T-helper 17 cell (primary cell): ENCODE results near the gene GAPDHS. TPM values are rescaled to one million over a fixed set of nuclear protein-coding genes. Genes with fewer than 3 reads are reported as not detected.

Source experiments
- ATAC-seq: fragments of 150-1000 bp; cut with Tn5 transposase; 2 replicates; pipeline ENCODE4 v1.10.0; 2021; ENCODE audit warnings: mild to moderate bottlenecking, moderate library complexity
- DNase-seq, 3 donors: peaks; one replicate each; pipeline versions ENCODE4 v3.0.0 to v3.0.0-alpha.2; 2020 to 2021
- H3K9me3 ChIP-seq: one replicate; pipeline ENCODE4 v1.7.0; 2013; ENCODE audit warnings: low read length, mild to moderate bottlenecking; ENCODE audit not compliant: control insufficient read depth, poor library complexity, severe bottlenecking
- H3K27ac Mint-ChIP-seq: one replicate; pipeline ENCODE4 v1.8.0; 2022; ENCODE audit warnings: mild to moderate bottlenecking, moderate library complexity, mixed read lengths
- H3K27me3 Mint-ChIP-seq: one replicate; pipeline ENCODE4 v1.8.0; 2022; ENCODE audit warnings: mixed read lengths
- H3K36me3 Mint-ChIP-seq: one replicate; pipeline ENCODE4 v1.8.0; 2022; ENCODE audit warnings: low read depth, mixed read lengths
- H3K4me1 Mint-ChIP-seq: one replicate; pipeline ENCODE4 v1.8.0; 2022; ENCODE audit warnings: mild to moderate bottlenecking, mixed read lengths
- H3K4me3 Mint-ChIP-seq: one replicate; pipeline ENCODE4 v1.8.0; 2022; ENCODE audit warnings: mild to moderate bottlenecking, moderate library complexity, mixed read lengths
- total RNA-seq, 4 donors: library from RNA in 2 of 4; stranded (reverse) in 2 of 4; gene quantifications; one replicate each; pipeline ENCODE4 v1.2.3 and lab custom pipeline; 2022 to 2026

Gene GAPDHS
- total RNA-seq, 2 donors from 2014 or later, result not detected

DNA sequence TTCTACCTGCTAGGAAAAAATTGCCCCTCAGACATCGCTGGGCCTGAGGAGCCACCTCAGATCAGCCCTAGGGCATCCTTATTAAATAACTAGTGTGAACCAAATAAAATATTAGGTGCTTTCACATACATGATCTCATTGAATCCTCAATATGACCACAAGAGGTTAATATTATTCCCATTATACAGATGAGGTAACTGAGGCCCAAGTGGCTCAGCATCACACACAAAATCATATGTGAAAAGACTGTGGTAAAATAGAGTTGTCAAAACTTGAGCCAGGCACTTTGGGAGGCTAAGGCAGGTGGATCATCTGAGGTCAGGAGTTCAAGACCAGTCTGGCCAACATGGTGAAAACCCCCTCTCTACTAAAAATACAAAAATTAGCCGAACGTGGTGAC lies 16.9 kb upstream of the GAPDHS start:
- ATAC-seq (no peak), DNase-seq (no peak)
- no peaks in the 10 kb centered on the region for H3K9me3 ChIP-seq
- H3K27me3 Mint-ChIP-seq, result peaks cover 51% of the 10 kb centered on the region
- no peak overlapping the region for H3K27ac Mint-ChIP-seq
- peaks cover 5% of the 10 kb centered on the region for H3K36me3 Mint-ChIP-seq
- no peak overlapping the region for H3K4me3 Mint-ChIP-seq
- peaks cover 6% of the 10 kb centered on the region for H3K4me1 Mint-ChIP-seq

DNA sequence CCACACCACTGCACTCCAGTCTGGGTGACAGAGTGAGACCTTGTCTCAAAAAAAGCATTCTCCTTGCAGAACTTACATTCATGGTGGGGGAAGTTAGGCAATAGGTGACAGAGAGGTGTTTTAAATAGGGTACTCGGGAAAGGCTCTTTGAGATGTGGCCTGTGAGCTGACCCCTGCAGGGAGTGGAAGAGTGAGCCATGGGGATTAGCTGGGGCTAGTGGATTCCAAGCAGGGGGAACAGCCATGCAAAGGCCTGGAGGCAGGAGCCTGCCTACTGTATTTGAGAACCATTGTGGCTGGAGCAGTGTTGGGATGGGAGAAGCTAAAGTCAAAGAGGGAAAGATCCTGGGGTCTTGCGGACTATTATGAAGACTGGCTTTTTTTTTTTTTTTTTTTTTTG lies 15.9 kb upstream of the GAPDHS start:
- Mint-ChIP-seq H3K27me3 (peaks cover 48% of the 10 kb centered on the region), H3K4me3 (no peak overlapping the region)
- H3K9me3 ChIP-seq, result no peaks in the 10 kb centered on the region

DNA sequence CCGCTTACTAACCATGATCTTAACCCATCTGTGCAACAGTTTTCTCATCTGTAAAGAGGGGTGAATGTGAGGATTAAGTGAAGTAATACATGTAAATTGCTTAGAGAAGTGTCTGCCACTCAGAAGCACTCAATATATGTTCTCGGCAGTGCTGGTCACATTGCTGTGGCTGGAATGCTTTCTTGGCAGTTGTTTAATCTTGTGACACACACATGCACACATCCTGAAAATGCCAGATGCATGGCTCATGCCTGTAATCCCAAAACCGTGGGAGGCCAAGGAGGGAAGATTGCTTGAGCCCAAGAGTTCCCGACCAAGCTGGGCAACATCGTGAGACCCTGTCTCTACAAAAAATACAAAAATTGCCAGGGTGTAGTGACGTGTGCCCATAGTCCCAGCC lies 14.9 kb upstream of the GAPDHS start:
- H3K27ac Mint-ChIP-seq, result no peak overlapping the region
- peaks cover 45% of the 10 kb centered on the region for H3K27me3 Mint-ChIP-seq
- H3K4me1 Mint-ChIP-seq, result peaks cover 6% of the 10 kb centered on the region
- H3K36me3 Mint-ChIP-seq, result peaks cover 5% of the 10 kb centered on the region
- H3K9me3 ChIP-seq, result no peaks in the 10 kb centered on the region
- no peak for ATAC-seq
- no peak overlapping the region for H3K4me3 Mint-ChIP-seq
- no peak for DNase-seq

More for the DNA sequence above, 15.9 kb upstream of the GAPDHS start:
- no peak for DNase-seq
- ATAC-seq, result no peak
- peaks cover 6% of the 10 kb centered on the region for H3K4me1 Mint-ChIP-seq
- no peak overlapping the region for H3K27ac Mint-ChIP-seq
- peaks cover 5% of the 10 kb centered on the region for H3K36me3 Mint-ChIP-seq

DNA sequence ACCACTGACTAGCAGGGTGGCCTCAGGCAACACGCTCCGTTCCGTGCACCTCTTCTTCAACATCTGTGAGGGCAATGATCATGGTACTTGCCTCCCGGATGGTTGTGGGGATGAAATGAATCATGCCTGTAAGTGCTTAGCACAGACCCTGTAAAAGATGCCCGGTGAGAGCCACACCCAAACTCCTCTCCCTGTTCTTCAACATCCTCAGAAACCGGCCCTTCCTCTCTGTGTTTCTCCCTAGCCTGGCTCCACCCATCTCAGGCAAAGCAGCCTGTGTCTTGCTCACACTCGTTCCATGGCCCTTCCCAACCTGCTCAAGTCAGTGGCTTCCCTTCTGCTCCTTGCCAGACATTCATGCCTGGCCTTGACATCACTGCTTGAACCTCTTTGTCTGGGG lies 14.0 kb upstream of the GAPDHS start:
- Mint-ChIP-seq H3K27me3 (peaks cover 48% of the 10 kb centered on the region), H3K27ac (peak overlapping the region; percentile 72), H3K4me1 (peaks cover 6% of the 10 kb centered on the region), H3K4me3 (no peak overlapping the region), H3K36me3 (peaks cover 5% of the 10 kb centered on the region)
- no peak for DNase-seq
- H3K9me3 ChIP-seq, result no peaks in the 10 kb centered on the region
- no peak for ATAC-seq

DNA sequence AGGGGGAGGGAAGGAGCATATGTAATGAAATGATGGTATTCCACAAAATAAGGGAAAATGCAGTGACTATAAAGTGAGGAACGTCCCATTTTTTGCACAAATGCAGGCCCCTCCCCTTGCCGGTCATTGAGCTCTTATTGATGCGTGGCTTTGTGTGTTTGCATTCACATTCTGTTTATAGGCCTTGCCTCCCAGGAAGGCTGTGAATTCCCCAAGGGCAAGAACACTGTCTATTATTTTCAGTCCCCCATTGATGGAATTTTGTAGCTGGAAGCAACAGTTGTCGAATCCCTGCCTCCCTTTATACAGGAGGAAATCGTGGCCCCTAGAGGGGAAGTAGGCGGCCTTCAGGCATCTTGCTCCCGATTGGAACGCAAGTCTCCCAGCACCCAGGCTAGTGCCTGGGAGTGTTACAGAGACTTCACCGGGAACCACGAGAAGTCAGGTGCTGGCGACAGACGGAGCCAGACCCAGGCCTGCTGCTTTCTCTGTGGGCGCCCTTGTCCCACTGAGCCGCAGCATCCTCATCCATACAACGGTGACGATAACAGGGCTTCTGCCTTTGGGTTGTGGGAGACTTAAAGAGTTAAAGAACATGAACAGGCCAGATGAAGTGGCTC lies 12.0 kb upstream of the GAPDHS start:
- DNase-seq (no peak), ATAC-seq (no peak)
- no peak overlapping the region for H3K4me3 Mint-ChIP-seq
- H3K9me3 ChIP-seq, result no peaks in the 10 kb centered on the region
- H3K36me3 Mint-ChIP-seq, result peaks cover 5% of the 10 kb centered on the region
- no peak overlapping the region for H3K27ac Mint-ChIP-seq
- peaks cover 6% of the 10 kb centered on the region for H3K4me1 Mint-ChIP-seq
- peaks cover 44% of the 10 kb centered on the region for H3K27me3 Mint-ChIP-seq

DNA sequence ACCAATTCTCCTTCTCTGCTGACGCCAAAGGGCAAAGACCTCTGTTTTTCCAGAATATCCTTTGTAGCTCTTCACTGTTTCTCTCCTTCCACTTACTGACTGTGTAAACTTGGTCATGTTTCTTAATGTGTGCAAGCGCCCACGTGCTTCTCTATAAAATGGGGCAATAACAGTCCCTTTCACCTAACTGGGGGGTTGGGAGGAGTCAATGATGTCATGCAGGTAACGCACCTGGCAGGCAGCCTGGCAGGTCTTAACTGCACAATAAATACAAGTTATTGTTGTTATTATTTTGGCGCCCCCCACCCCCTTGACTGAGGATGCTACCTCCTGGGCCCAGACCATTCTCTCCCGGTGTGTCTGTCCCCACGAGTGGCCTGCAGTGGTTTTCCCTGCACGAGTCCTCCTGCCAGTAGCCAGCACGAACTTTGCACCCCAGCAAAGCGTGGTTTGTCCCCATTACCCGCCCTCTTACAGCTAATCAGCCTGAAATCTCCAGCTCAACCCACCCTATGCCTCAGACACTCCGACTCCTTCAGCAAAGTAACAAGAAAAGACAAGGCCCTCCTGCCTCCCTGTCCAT lies 10.4 kb upstream of the GAPDHS start:
- Mint-ChIP-seq H3K27me3 (peaks cover 43% of the 10 kb centered on the region), H3K4me1 (peaks cover 6% of the 10 kb centered on the region), H3K27ac (no peak overlapping the region), H3K36me3 (peaks cover 5% of the 10 kb centered on the region), H3K4me3 (no peak overlapping the region)
- H3K9me3 ChIP-seq, result no peaks in the 10 kb centered on the region
- ATAC-seq (no peak), DNase-seq (no peak)

DNA sequence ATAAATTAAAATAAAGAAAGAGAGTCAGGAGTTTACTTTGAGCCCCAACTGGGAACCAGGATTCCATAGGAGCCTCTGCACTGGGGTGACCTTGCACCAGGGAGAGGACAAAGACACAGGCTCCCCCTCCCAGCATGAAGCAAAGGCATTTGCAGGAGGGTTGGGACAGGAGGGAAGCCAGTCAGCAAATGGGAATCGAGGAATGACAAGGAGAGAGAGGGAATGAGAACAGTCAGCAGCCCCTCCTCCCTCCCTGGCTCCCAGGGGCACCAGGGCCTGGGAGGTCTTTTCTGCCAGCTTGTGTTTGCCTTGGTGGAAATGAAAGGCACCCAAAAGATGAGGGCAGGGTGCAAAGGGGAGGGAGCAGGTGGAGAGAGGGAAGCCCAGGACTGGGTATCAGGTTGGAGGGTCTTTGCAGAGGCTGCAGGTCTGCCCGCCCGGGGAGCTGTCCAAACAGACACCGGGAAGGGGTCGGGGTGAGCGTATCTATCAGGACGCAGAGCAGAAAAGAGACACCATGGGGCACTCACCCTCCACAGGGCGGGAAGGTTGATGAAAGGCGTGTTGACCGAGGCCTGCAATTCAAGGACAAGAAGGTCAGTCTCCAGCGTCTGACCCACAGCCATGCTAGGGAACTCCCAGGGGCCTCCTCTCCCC lies 8.9 kb upstream of the GAPDHS start:
- no peak for ATAC-seq
- Mint-ChIP-seq H3K4me1 (peaks cover 6% of the 10 kb centered on the region), H3K4me3 (no peak overlapping the region), H3K27me3 (peaks cover 50% of the 10 kb centered on the region), H3K27ac (peak overlapping the region; percentile 37), H3K36me3 (peaks cover 11% of the 10 kb centered on the region)
- no peaks in the 10 kb centered on the region for H3K9me3 ChIP-seq
- no peak for DNase-seq

DNA sequence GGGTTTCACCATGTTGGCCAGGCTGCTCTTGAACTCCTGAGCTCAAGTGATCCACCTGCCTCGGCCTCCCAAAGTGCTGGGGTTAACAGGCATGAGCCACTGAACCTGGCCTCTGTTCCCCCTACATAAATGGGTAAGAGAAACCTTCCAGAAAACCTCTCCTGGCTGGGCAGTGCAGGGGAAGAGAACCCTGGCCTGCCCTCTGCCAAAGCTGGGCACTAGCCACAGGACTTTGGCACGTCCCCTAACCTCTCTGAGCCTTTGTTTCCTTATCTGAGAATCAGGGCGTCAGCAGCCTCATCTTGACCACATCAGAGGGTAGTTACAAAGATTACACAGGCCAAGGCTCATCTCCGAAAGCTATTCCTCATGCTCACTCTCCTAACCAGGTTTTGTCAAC lies 7.4 kb upstream of the GAPDHS start:
- Mint-ChIP-seq H3K4me3 (no peak overlapping the region), H3K27ac (no peak overlapping the region), H3K36me3 (peaks cover 8% of the 10 kb centered on the region), H3K4me1 (peaks cover 3% of the 10 kb centered on the region), H3K27me3 (peaks cover 55% of the 10 kb centered on the region)
- no peaks in the 10 kb centered on the region for H3K9me3 ChIP-seq
- no peak for ATAC-seq
- no peak for DNase-seq

DNA sequence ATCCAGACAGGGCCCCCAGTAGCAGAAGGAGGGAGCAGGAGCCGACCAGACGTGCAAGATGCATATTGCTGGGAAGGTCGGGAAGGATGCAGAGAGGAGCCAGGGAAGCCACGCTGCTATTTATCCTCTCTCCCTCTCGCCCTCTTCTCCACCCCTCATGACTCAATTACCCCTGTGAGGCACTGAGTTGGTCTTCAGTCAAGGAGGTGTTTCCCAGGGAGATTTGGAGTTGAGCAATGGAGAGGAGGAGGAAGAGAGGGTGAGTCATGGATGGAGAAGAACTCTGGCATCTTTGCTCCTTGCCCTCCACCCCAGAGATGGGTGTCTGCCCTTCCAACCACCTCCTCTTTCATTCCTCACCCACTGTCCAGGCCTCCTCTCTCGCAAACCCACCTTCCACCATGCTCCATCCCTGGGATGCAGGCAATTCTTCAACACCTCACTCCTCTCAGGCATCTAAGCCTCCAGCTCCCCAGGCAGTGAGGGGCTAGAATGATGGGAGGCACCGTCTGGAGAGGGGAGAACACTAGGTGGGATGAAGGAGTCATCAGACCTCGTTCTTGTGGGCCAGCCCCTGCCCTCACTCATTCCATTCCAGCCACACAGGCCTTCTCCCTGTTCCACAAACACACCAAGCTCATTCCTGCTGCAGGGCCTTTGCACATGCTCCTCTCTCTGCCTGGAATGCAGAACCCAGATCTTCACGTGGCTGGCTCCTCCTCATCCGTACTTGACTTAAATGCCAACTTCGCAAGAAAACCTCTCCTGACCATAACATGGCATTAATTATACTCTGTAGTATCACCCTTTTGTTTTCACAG lies 4.8 kb upstream of the GAPDHS start, which contains the start of gene SBSN:
Gene SBSN, minus strand, starts transcription at position 94 of the 821 bp plus-strand sequence. Its CDS starts 30 bp downstream, at position 64.
- no peak for DNase-seq
- Mint-ChIP-seq H3K36me3 (peaks cover 12% of the 10 kb centered on the region), H3K27ac (no peak within 1 kb of the TSS)

DNA sequence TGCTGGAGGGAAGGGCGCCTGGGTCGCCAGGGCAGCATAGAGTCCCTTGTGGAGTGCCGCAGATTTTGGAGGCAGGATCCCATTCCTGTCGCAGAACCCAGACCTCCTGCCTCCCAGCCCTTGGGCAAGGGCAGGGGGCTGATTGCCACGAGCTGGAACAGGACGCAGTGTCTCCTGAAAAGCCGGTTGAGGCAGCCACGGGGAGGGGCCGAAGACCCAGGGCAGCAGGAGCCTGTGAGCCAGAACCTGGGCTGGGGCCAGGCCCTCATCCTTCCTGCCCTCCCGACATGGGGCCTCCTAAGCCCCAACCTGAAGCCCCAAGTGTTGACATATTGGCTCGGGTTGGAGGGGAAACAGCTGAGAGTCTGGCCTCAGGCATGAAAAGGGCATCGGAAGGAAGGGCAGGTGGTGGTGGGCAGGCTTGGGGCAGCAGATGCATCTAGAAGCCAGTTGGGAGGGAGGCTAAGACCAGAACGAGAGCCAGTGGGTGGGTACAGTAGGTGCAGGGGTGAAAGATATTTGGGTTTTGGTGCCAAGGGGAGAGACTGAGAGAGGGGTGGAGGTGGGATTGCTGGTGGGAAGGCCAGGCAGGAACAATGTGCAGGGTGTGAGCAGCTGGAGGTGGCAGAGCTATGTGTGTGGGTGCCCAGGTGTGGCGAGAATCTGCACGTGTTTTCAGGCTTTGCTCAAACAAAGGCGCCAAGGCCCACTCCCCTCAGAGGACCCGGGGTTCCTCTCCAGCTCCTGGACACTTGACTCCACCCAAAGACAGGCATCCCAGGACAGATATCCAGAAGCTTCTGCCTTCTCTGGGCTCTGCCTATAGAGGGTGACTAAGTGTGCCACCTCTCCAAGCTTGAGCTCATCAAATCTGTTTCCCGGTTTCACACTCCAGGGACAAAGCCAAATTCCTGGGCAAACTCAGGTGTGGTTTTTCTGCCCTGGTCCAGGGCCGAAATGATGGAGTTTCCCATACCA lies 3.7 kb upstream of the GAPDHS start:
- no peak for DNase-seq
- Mint-ChIP-seq H3K36me3 (peaks cover 12% of the 10 kb centered on the region), H3K4me3 (no peak overlapping the region)

More for the DNA sequence above, 4.8 kb upstream of the GAPDHS start, which contains the start of gene SBSN:
- Mint-ChIP-seq H3K4me1 (peaks cover 7% of the 10 kb centered on the region), H3K4me3 (no peak within 1 kb of the TSS), H3K27me3 (peaks cover 60% of the 10 kb centered on the region)
- ATAC-seq, result no peak
- no peaks in the 10 kb centered on the region for H3K9me3 ChIP-seq

DNA sequence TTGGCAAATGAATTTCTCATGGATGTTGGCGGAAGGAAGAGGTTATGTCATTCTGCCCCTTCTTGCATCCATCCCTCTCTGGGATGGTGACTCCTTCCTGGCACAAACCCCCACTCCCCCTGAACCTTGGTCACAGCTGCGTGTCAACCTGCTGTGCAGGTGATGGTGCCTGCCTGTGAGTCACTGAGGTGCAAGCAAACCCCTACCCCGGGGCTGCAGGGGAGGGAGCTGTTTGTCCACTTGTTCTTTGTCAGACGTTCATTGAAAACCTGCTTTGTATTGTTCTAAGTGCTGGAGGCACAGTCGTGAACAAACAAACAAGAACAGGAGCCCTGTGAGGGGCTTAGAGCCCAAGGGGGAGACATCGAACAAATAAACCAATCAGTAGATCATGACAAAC lies 2.0 kb upstream of the GAPDHS start:
- peaks cover 57% of the 10 kb centered on the region for H3K27me3 Mint-ChIP-seq

More for the DNA sequence above, 3.7 kb upstream of the GAPDHS start:
- peaks cover 57% of the 10 kb centered on the region for H3K27me3 Mint-ChIP-seq
- ATAC-seq, result no peak
- no peaks in the 10 kb centered on the region for H3K9me3 ChIP-seq
- peaks cover 13% of the 10 kb centered on the region for H3K4me1 Mint-ChIP-seq
- H3K27ac Mint-ChIP-seq, result no peak overlapping the region

DNA sequence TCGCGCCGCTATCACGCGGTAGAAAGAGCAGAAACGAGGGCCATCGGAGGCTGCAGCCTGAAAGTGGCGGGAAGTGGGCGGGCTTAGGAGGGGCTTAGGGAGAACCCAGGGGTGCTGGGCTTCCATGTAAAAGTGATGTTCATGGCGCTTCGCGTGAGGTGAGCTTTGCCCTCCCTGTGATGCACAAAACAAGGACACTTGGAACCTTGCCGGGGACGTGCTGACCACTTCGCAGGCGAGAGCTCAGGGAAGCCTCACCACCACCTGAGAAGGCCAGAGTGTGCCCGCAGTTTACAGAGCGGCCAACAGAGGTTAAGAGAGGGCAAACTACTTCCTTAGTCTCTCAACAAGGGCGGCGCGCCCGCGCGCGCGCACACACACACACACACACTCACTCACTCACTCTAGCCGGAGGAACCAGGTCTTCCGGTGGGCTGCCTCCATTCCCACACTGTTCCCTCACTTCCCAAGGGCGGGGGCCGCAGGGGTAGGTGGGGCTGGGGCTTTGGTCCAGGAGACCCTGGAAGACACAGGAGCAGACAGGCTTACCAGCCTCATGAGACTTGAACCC lies 651 bp downstream of the GAPDHS start:
- Mint-ChIP-seq H3K4me1 (peaks cover 13% of the 10 kb centered on the region), H3K4me3 (peak overlapping the region; percentile 78), H3K27ac (peak overlapping the region; percentile 39), H3K36me3 (peaks cover 4% of the 10 kb centered on the region), H3K27me3 (peaks cover 38% of the 10 kb centered on the region)
- peak in 1 of 3 donors; percentile 27 for DNase-seq
- no peaks in the 10 kb centered on the region for H3K9me3 ChIP-seq
- peak; percentile 85 for ATAC-seq

More for the DNA sequence above, 2.0 kb upstream of the GAPDHS start:
- H3K9me3 ChIP-seq, result no peaks in the 10 kb centered on the region
- Mint-ChIP-seq H3K36me3 (peaks cover 12% of the 10 kb centered on the region), H3K4me3 (peak overlapping the region; percentile 55), H3K4me1 (peaks cover 13% of the 10 kb centered on the region), H3K27ac (no peak overlapping the region)
- ATAC-seq (no peak), DNase-seq (no peak)
